ENCODE measurements around the gene ERI3.

- TF ChIP-seq CTCF (IDR thresholded peaks at IDR 0.05) (no peak), POLR2A (IDR thresholded peaks at IDR 0.05; ENCODE audit: low read length) (no peak), MYC (IDR thresholded peaks at IDR 0.05; ENCODE audit: borderline replicate concordance, low read length) (no peak), FOSB (CRISPR knock-in tag; IDR thresholded peaks at IDR 0.05) (no peak), HMGXB4 (CRISPR knock-in tag; IDR thresholded peaks at IDR 0.05; ENCODE audit: borderline replicate concordance) (no peak), RFX5 (IDR thresholded peaks at IDR 0.05) (no peak), REST (IDR thresholded peaks at IDR 0.05) (no peak), NR3C1 (IDR thresholded peaks at IDR 0.05) (no peak)
Observed at GRCh38 chr1:44366371-44366975, 11.4 kb upstream of the ERI3 start.
